GM19452 (cell line): Measurements from ENCODE around the gene LDB2.

Experiments
- ATAC-seq: cut with Tn5 transposase; IDR thresholded peaks from one replicate; pipeline ENCODE4 v1.9.1; 2021; ENCODE audit not compliant: unreplicated experiment

LDB2 gene

GRCh38 chr4:16508968-16509367, 389.5 kb downstream of the LDB2 start:
- ATAC-seq, result no peak

GRCh38 chr4:16505726-16506125, 392.7 kb downstream of the LDB2 start:
- ATAC-seq, result no peak

- no peak for ATAC-seq
Observed at GRCh38 chr4:16505267-16505666, 393.2 kb downstream of the LDB2 start.

GRCh38 chr4:16503421-16504100, 394.9 kb downstream of the LDB2 start:
- no peak for ATAC-seq

- no peak for ATAC-seq
Observed at GRCh38 chr4:16498978-16499377, 399.5 kb downstream of the LDB2 start.

- ATAC-seq, result no peak
Observed at GRCh38 chr4:16496501-16496900, 401.9 kb downstream of the LDB2 start.

- no peak for ATAC-seq
Observed at GRCh38 chr4:16492872-16493271, 405.6 kb downstream of the LDB2 start.

GRCh38 chr4:16489226-16489625, 409.2 kb downstream of the LDB2 start:
- ATAC-seq, result no peak

- no peak for ATAC-seq
Observed at GRCh38 chr4:16488084-16488483, 410.4 kb downstream of the LDB2 start.

GRCh38 chr4:16484711-16485110, 413.7 kb downstream of the LDB2 start:
- ATAC-seq, result no peak

- no peak for ATAC-seq
Observed at GRCh38 chr4:16483540-16483939, 414.9 kb downstream of the LDB2 start.

- ATAC-seq, result no peak
Observed at GRCh38 chr4:16480011-16480410, 418.4 kb downstream of the LDB2 start.

GRCh38 chr4:16472537-16472936, 425.9 kb downstream of the LDB2 start:
- no peak for ATAC-seq

GRCh38 chr4:16467061-16467460, 431.4 kb downstream of the LDB2 start:
- ATAC-seq, result no peak

- no peak for ATAC-seq
Observed at GRCh38 chr4:16466581-16466980, 431.9 kb downstream of the LDB2 start.

GRCh38 chr4:16464651-16465050, 433.8 kb downstream of the LDB2 start:
- no peak for ATAC-seq

GRCh38 chr4:16462656-16463055, 435.8 kb downstream of the LDB2 start:
- no peak for ATAC-seq

- no peak for ATAC-seq
Observed at GRCh38 chr4:16461362-16461761, 437.1 kb downstream of the LDB2 start.

GRCh38 chr4:16457944-16458343, 440.5 kb downstream of the LDB2 start:
- no peak for ATAC-seq
